SK-N-SH (cell line): Measurements from ENCODE around the gene COL25A1. TPM values are rescaled to one million over a fixed set of nuclear protein-coding genes. Genes with fewer than 3 reads are reported as not detected.

ENCODE experiments used
- CTCF ChIA-PET: fragments of 300-600, 350-600 bp; formaldehyde crosslinking; extraction: SDS; loops from one replicate; lab custom pipeline; 2021; lab: Yijun Ruan, JAX
- POLR2A ChIA-PET: fragments of 350-600 bp; sonication (Branson Sonifier 250); formaldehyde crosslinking; extraction: SDS; loops from one replicate; lab custom pipeline; 2020; ENCODE audit warnings: antibody characterized with exemption, inconsistent platforms; lab: Yijun Ruan, JAX
- DNase-seq: peaks from one replicate; pipeline ENCODE4 v3.0.0; 2012
- H2AFZ ChIP-seq: fragments of 200-600 bp; sonication (generic); 2 replicates; pipeline ENCODE4 v1.8.1; 2016; ENCODE audit warnings: antibody characterized with exemption, mild to moderate bottlenecking, low read depth
- H3F3A ChIP-seq: fragments of 200-600 bp; sonication (generic); replicated peaks from 2 replicates; pipeline ENCODE3; 2016; ENCODE audit warnings: antibody characterized with exemption, mild to moderate bottlenecking; ENCODE audit not compliant: insufficient read depth
- H3K27ac ChIP-seq, 2 experiments: fragments of 200-500 bp in 1 of 2; fragments of 200-600 bp in 1 of 2; sonication (Bioruptor generic) in 1 of 2; sonication (generic), shearing (Covaris generic) in 1 of 2; 2 replicates each; pipeline versions ENCODE4 v1.5.1 to v1.6.1; 2014 to 2016; ENCODE audit warnings: low read depth in 2 of 2, inconsistent platforms in 1 of 2, low read length in 1 of 2, mild to moderate bottlenecking in 1 of 2, mixed read lengths in 1 of 2
- H3K27me3 ChIP-seq: fragments of 200-600 bp; sonication (generic), shearing (Covaris generic); 2 replicates; pipeline ENCODE4 v1.6.1; 2016; ENCODE audit warnings: mixed run types; ENCODE audit not compliant: insufficient read depth
- H3K36me3 ChIP-seq, 2 experiments: fragments of 200-500 bp in 1 of 2; fragments of 200-600 bp in 1 of 2; sonication (Bioruptor generic) in 1 of 2; sonication (generic) in 1 of 2; replicated peaks in 1 of 2; 2 replicates each; pipeline versions ENCODE3 to v1.5.1; 2014 to 2016; ENCODE audit warnings: low read length in 1 of 2, mild to moderate bottlenecking in 1 of 2; ENCODE audit not compliant: insufficient read depth in 2 of 2, control insufficient read depth in 1 of 2
- H3K4me1 ChIP-seq, 2 experiments: fragments of 200-500 bp in 1 of 2; fragments of 200-600 bp in 1 of 2; sonication (Bioruptor generic) in 1 of 2; sonication (generic), shearing (Covaris generic) in 1 of 2; 2 replicates each; pipeline versions ENCODE4 v1.5.1 to v1.6.1; 2014 to 2016; ENCODE audit warnings: low read depth in 1 of 2, low read length in 1 of 2, mixed run types in 1 of 2; ENCODE audit not compliant: insufficient read depth in 2 of 2, control insufficient read depth in 1 of 2
- H3K4me2 ChIP-seq: fragments of 200-600 bp; sonication (generic), shearing (Covaris generic); 2 replicates; pipeline ENCODE4 v1.6.1; 2017; ENCODE audit warnings: mixed run types
- H3K4me3 ChIP-seq, 2 experiments: fragments of 200-500 bp in 1 of 2; fragments of 200-600 bp in 1 of 2; sonication (Bioruptor generic) in 1 of 2; sonication (generic), shearing (Covaris generic) in 1 of 2; 2 replicates each; pipeline versions ENCODE4 v1.5.1 to v1.8.1; 2014 to 2016; ENCODE audit warnings: low read depth in 2 of 2, inconsistent platforms in 1 of 2, low read length in 1 of 2, mild to moderate bottlenecking in 1 of 2, mixed read lengths in 1 of 2, moderate library complexity in 1 of 2
- H3K79me2 ChIP-seq: fragments of 200-600 bp; sonication (generic); 2 replicates; pipeline ENCODE4 v1.8.1; 2017; ENCODE audit warnings: mild to moderate bottlenecking; ENCODE audit not compliant: insufficient read depth
- H3K9ac ChIP-seq: fragments of 200-600 bp; sonication (generic); 2 replicates; pipeline ENCODE4 v1.6.1; 2017; ENCODE audit warnings: mixed run types
- H3K9me2 ChIP-seq: fragments of 200-600 bp; sonication (generic); 2 replicates; pipeline ENCODE4 v1.6.1; 2017; ENCODE audit warnings: mixed run types
- H3K9me3 ChIP-seq: fragments of 200-600 bp; sonication (generic); 2 replicates; pipeline ENCODE4 v1.6.1; 2017; ENCODE audit warnings: mixed run types, mild to moderate bottlenecking, moderate library complexity
- H4K20me1 ChIP-seq: fragments of 200-600 bp; sonication (generic); 2 replicates; pipeline ENCODE4 v1.6.1; 2017; ENCODE audit warnings: mild to moderate bottlenecking, mixed run types; ENCODE audit not compliant: insufficient read depth
- ELF1 ChIP-seq: IDR thresholded peaks from 2 replicates; pipeline ENCODE4 v1.4.0; 2012
- EP300 ChIP-seq, 2 experiments: IDR thresholded peaks; 2 replicates each; pipeline versions ENCODE4 v1.4.0 to v1.6.1; 2012; ENCODE audit warnings: borderline replicate concordance in 1 of 2, low read depth in 1 of 2, low read length in 1 of 2
- EZH2phosphoT487 ChIP-seq: fragments of 200-600 bp; sonication (generic); IDR thresholded peaks from 2 replicates; pipeline ENCODE4 v1.6.1; 2017; ENCODE audit warnings: low read depth, mixed run types, mild to moderate bottlenecking, antibody characterized with exemption, moderate library complexity, borderline replicate concordance
- FOSL2 ChIP-seq: IDR thresholded peaks from 2 replicates; pipeline ENCODE4 v1.4.0; 2012; ENCODE audit warnings: low read depth, mild to moderate bottlenecking, moderate library complexity, borderline replicate concordance
- GABPA ChIP-seq: IDR thresholded peaks from 2 replicates; pipeline ENCODE4 v1.4.0; 2012; ENCODE audit warnings: low read depth, mild to moderate bottlenecking
- GATA2 ChIP-seq: sonication (generic); formaldehyde crosslinking; IDR thresholded peaks from 2 replicates; pipeline ENCODE4 v1.5.0; 2020; ENCODE audit warnings: mild to moderate bottlenecking, missing genetic modification reagents
- JUND ChIP-seq: IDR thresholded peaks from 2 replicates; pipeline ENCODE4 v1.4.0; 2012
- MEF2A ChIP-seq: IDR thresholded peaks from 2 replicates; pipeline ENCODE4 v1.4.0; 2012; ENCODE audit warnings: low read depth, borderline replicate concordance
- NFIC ChIP-seq: IDR thresholded peaks from 2 replicates; pipeline ENCODE4 v1.4.0; 2012; ENCODE audit warnings: borderline replicate concordance
- POLR2AphosphoS5 ChIP-seq: IDR thresholded peaks from 2 replicates; pipeline ENCODE4 v1.6.1; 2012; ENCODE audit warnings: low read depth, low read length
- RAD21 ChIP-seq: IDR thresholded peaks from 2 replicates; pipeline ENCODE4 v1.6.1; 2012; ENCODE audit warnings: mild to moderate bottlenecking, low read length
- RCOR1 ChIP-seq: fragments of 150-350 bp; IDR thresholded peaks from 2 replicates; pipeline ENCODE4 v1.6.1; 2017; ENCODE audit warnings: antibody characterized with exemption, low read length
- REST ChIP-seq: IDR thresholded peaks from 2 replicates; pipeline ENCODE4 v1.6.1; 2012; ENCODE audit warnings: mild to moderate bottlenecking, low read depth, low read length, moderate library complexity
- RFX5 ChIP-seq: IDR thresholded peaks from 2 replicates; pipeline ENCODE4 v1.6.1; 2012; ENCODE audit warnings: mild to moderate bottlenecking, improper control_type of control experiment, low read length
- SIN3A ChIP-seq: IDR thresholded peaks from 2 replicates; pipeline ENCODE4 v1.6.1; 2012; ENCODE audit warnings: low read depth, mild to moderate bottlenecking, low read length, moderate library complexity, borderline replicate concordance
- SMC3 ChIP-seq: IDR thresholded peaks from 2 replicates; pipeline ENCODE4 v1.6.1; 2012; ENCODE audit warnings: low read depth, low read length, improper control_type of control experiment
- WGBS: methylation state at CpG from one replicate; pipeline ENCODE4 v1.1.6; 2017; ENCODE audit warnings: low lambda C conversion rate; 5-methylcytosine and 5-hydroxymethylcytosine counted together
- polyA plus RNA-seq, 3 experiments: library from polyadenylated mRNA; depleted of rRNA; stranded (reverse); fragments of >200 nt; gene quantifications; 2 replicates each; pipeline ENCODE4 v1.2.3, GENCODE V29; 2012
- TF ChIP-seq, protein P1 (sequence below): IDR thresholded peaks from 2 replicates; pipeline ENCODE4 v1.4.0; 2012; ENCODE audit warnings: low read depth
- TF ChIP-seq, protein P2 (sequence below): IDR thresholded peaks from 2 replicates; pipeline ENCODE4 v1.4.0; 2012; ENCODE audit warnings: low read depth, borderline replicate concordance

COL25A1 gene
- polyA plus RNA-seq, 1 of the 3 experiments (the other 2 are of a cell fraction): not detected

DNA sequence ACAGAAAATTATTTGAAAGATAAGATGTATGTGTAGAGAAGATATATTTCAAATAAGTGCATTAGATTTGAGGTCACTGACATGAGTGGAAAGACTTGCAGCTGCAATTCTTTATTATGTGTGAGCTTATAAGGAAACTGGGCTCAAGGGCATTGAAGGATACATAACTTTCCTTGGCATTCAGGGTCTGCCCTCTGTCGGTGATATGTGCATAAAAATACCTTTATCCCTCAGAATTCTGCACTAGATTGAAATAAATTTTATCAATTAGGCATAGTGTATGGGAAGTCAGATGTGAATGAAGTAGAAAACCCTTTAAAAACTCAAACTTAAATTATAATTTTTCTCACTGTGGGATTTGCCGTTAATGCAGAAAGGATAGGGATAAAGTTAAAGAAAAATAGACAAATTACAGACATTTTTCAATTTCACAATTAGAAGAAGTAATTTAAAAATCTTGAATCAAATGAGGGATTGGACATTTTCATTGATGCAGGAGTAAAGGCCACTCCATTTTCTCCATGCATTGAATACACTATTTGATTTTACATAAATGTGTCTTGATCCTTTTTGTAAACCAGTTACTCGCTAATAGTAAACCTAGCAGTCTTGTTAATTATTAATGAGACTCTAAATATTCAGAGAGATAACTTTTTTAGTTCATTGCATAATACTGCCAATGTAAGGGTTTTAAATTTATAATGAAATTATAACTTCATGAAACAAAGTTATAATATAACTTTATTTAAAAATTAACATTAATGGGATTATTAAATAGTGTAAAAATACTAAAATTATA, 518.6 kb downstream of the COL25A1 start (continued):
- TF ChIP-seq REST: no peak
- TF ChIP-seq, all 33 proteins: peak for 3

DNA sequence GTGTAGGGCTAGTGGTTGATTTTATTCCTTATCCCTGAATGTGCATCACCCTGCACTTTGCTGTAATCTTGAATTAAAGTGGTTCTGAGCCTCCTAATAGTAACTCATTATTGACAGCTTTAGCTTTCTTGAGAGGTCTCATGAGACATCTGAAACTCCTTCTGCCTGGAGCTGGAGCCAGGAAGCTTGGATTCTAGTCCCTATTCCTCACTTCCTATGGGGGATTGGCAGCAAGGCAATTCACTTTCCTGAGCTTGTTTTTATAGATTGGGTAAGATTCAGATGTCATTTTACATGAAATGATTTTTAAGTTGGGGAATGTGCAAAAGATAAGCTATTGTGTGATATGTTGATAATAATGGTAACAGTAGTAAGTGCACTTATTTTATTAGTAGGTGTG, 522.5 kb downstream of the COL25A1 start:
- Histone ChIP-seq H3K79me2 (no peaks in the 10 kb centered on the region), H3F3A (no peaks in the 10 kb centered on the region), H3K4me1 (no peaks in the 10 kb centered on the region), H3K27me3 (peaks cover 11% of the 10 kb centered on the region; the same call in 1 of the 2 replicates), H3K9me2 (no peaks in the 10 kb centered on the region), H3K9me3 (no peaks in the 10 kb centered on the region), H3K36me3 (no peaks in the 10 kb centered on the region), H4K20me1 (no peaks in the 10 kb centered on the region), H3K4me3 (no peak overlapping the region), H2AFZ (no peak overlapping the region), H3K27ac (no peak overlapping the region), H3K9ac (no peak overlapping the region), H3K4me2 (no peak overlapping the region)
- CTCF ChIA-PET: no interaction called here
- no peak for DNase-seq
- TF ChIP-seq GATA2 (CRISPR knock-in tag) (no peak), RCOR1 (no peak)
- POLR2A ChIA-PET: no interaction called here

GRCh38 chr4:108777388-108777787, 525.1 kb downstream of the COL25A1 start:
- H4K20me1 ChIP-seq: no peaks in the 10 kb centered on the region
- H3K9ac ChIP-seq: no peak overlapping the region
- POLR2A ChIA-PET: no interaction called here
- no peaks in the 10 kb centered on the region for H3K4me1 ChIP-seq
- no peak overlapping the region for H2AFZ ChIP-seq
- H3K9me3 ChIP-seq: no peaks in the 10 kb centered on the region
- H3K4me2 ChIP-seq: no peak overlapping the region
- DNase-seq: no peak
- CTCF ChIA-PET: no interaction called here
- H3F3A ChIP-seq: no peaks in the 10 kb centered on the region
- peaks cover 11% of the 10 kb centered on the region; the same call in 1 of the 2 replicates for H3K27me3 ChIP-seq
- H3K9me2 ChIP-seq: no peaks in the 10 kb centered on the region
- H3K79me2 ChIP-seq: no peaks in the 10 kb centered on the region
- WGBS: 4% methylated on average over 2 of the region's 2 CpGs
- no peaks in the 10 kb centered on the region for H3K36me3 ChIP-seq
- H3K4me3 ChIP-seq: no peak overlapping the region
- H3K27ac ChIP-seq: no peak overlapping the region
- TF ChIP-seq MEF2A (no peak), RCOR1 (no peak), GABPA (no peak), NFIC (no peak), JUND (no peak), RFX5 (no peak), SMC3 (no peak), RAD21 (no peak), SIN3A (no peak), REST (no peak), POLR2AphosphoS5 (no peak), EZH2phosphoT487 (no peak), EP300 (IDR thresholded peaks at IDR 0.05; ENCODE audit: borderline replicate concordance in 1 of 2, low read depth in 1 of 2, low read length in 1 of 2) (no peak), FOSL2 (no peak), ELF1 (no peak)
- TF ChIP-seq, protein P1, sequence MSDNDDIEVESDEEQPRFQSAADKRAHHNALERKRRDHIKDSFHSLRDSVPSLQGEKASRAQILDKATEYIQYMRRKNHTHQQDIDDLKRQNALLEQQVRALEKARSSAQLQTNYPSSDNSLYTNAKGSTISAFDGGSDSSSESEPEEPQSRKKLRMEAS: no peak
- TF ChIP-seq, protein P2, sequence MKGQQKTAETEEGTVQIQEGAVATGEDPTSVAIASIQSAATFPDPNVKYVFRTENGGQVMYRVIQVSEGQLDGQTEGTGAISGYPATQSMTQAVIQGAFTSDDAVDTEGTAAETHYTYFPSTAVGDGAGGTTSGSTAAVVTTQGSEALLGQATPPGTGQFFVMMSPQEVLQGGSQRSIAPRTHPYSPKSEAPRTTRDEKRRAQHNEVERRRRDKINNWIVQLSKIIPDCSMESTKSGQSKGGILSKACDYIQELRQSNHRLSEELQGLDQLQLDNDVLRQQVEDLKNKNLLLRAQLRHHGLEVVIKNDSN: no peak
